Measurements from ENCODE around the gene SAMD13. TPM values are rescaled to one million over a fixed set of nuclear protein-coding genes. Genes with fewer than 3 reads are reported as not detected.

The SAMD13 gene
- total and polyA plus RNA-seq, 5 donors, result 0.92 to 2.9 (median 1.3) TPM

DNA sequence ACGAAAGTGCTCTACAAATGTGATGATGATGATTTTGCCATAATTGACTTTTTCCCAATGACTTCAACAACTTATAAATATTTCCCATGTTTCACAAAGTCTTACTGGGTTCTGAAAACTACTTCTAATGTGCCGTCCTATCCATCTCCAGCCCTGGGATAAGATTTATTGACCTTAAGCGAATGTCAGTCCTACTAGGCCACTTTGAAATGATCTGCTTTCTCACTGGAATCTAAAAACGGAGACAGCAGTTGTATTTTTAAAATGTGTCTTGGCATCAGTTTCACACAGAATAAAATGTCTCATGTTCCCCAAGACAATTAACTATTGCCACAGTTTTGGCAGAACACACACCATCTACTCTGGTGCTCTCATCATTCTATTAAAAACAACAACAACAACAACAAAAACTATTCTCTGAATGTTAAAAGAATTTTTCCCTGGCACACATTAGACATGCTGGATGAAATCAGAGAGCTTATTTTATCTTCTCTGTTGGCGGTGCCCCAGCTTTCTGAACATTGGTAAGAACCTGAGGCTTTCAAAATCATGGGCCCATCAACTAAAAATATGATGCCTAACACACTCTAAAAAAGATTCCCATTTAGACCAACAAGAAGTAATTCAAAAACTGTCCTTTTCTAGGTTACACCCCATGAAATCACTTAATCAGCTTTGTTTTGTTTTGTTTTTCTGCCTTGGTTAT lies 73.6 kb downstream of the SAMD13 start:
- Histone ChIP-seq H3K27me3 (ENCODE audit: control insufficient read depth, insufficient read depth) (no peaks in the 10 kb centered on the region), H3K27ac (ENCODE audit: low read length) (no peak overlapping the region), H3K4me3 (ENCODE audit: low read length) (no peak overlapping the region), H3K9me3 (ENCODE audit: control insufficient read depth, low read length) (no peaks in the 10 kb centered on the region), H3K4me1 (ENCODE audit: control insufficient read depth, insufficient read depth, low read length) (peaks cover 2% of the 10 kb centered on the region)
- WGBS, result 49% methylated on average over 5 of the region's 5 CpGs
- DNase-seq, result no peak
- intact Hi-C loops (cut with DNase I), result no loop called here
- no peak for ATAC-seq

DNA sequence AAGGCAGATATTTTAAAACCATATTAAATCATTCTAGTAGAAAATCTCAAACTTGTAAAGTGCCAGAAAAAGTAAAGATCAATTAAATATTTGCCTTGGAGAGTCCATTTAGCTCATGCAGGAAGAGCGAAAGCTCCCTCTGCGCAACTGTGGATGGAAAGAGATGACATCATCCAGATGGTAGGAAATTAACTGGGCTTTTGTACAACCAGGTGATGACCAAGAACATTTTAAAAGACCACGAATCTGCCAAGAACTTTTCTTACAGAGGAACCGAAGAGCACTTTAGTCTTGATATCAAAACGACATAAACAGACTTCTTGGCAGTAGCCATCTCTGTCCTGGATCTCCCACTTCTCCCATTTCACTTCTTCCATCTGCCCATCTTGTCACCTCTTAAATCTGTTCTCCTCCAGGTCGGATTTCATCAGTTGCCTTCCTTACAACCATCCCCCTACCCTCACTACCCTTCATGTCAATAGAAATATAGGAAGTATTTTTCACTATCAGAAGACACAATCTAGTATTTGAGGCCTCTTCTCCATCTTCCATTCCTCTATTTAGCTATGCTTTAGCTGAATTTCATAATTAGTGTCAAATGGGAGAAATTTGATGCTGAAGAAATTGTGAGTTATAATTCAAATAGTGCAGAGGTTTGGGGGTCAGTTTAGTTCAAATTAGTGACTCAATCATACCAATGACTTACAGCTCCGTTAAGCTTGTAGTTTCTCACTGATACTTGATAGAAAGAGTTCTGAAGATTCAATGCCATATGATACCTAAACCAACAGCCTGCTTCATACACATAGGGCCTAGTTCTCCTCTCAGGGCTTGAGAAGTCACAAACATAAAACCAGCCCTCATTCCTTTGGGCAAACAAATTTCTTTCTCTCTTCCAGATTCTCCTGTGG lies 74.7 kb downstream of the SAMD13 start:
- Histone ChIP-seq H3K9me3 (ENCODE audit: control insufficient read depth, low read length) (no peaks in the 10 kb centered on the region), H3K4me1 (ENCODE audit: control insufficient read depth, insufficient read depth, low read length) (peaks cover 2% of the 10 kb centered on the region), H3K4me3 (ENCODE audit: low read length) (no peak overlapping the region), H3K27me3 (ENCODE audit: control insufficient read depth, insufficient read depth) (no peaks in the 10 kb centered on the region), H3K27ac (ENCODE audit: low read length) (no peak overlapping the region)
- 65% methylated on average over 7 of the region's 7 CpGs for WGBS
- no peak for ATAC-seq
- no peak for DNase-seq
- intact Hi-C loops (cut with DNase I), result no loop called here

DNA sequence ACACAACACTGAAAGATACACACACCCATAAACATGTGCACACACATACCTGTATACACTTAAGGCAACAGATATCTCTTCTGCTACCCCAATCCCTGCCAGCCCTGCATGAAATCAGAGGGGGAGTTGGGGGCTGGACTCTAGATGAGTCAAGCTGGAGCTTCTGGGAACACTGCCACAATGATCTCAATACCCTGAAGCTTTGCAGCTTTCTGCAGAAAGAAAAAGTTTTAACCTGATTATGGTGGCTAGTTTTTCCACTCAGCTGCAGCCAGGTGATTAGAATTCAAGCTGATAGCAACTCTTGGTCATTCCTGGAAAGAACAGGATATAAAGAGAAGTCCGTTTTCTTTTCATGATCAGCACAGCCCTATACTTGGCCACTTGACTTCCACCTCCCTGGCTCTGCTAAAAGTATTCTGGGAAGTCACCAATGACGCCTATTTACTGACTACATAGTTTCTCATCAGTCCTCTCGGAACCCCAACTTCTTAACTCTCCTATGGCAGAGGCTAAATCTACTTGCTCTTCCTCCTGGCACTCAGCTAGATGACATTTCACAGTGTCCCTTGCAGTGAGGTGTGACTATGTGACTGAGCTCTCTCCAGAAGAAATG lies 76.1 kb downstream of the SAMD13 start:
- intact Hi-C loops (cut with DNase I), result no loop called here
- Histone ChIP-seq H3K4me3 (ENCODE audit: low read length) (no peak overlapping the region), H3K9me3 (ENCODE audit: control insufficient read depth, low read length) (no peaks in the 10 kb centered on the region), H3K27me3 (ENCODE audit: control insufficient read depth, insufficient read depth) (no peaks in the 10 kb centered on the region), H3K27ac (ENCODE audit: low read length) (no peak overlapping the region), H3K4me1 (ENCODE audit: control insufficient read depth, insufficient read depth, low read length) (peaks cover 2% of the 10 kb centered on the region)
- DNase-seq (peak in 1 of 3 donors; percentile 32), ATAC-seq (peak; percentile 70 to 81)
- 28% methylated on average over 3 of the region's 3 CpGs for WGBS

DNA sequence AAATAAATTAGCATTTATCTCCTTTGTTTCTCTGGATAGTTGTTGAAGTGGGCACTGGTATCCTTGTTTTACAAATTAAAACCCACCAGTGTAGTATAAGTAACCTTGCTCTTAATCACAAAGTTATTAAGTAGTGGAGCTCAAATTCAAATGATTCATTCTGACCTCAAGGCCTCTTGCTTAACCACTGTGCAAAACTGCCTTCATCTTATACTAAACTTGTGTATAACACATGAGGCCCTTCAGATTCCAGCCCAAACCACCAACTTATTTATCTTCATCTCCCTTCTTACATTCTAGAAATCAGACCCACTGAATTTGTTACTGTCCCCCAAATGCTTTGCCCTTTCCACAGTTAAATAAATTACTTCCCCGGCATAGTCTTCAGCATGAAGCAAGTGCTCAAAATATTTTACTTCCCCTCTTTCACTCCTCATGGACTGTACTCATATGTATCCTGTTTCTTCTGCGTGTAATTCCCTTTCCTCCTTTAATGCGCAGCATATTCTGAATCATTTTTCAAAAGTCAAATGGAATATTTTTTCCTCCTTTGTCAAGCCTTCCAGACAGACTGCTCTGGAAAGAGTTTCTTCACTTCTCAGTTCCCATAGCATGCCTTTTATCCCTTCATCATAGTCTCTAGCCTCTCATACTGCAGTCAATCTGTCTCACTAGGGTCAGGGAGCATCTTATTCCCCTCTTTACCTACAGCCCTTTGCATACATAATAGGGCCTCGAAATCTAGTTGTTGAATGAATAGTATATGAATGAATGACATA lies 77.8 kb downstream of the SAMD13 start:
- 74% methylated on average over 4 of the region's 4 CpGs for WGBS
- intact Hi-C loops (cut with DNase I), result no loop called here
- H3K27ac ChIP-seq (ENCODE audit: low read length), result no peak overlapping the region
- no peaks in the 10 kb centered on the region for H3K27me3 ChIP-seq (ENCODE audit: control insufficient read depth, insufficient read depth)
- H3K4me1 ChIP-seq (ENCODE audit: control insufficient read depth, insufficient read depth, low read length), result peaks cover 2% of the 10 kb centered on the region
- ATAC-seq, result no peak
- no peaks in the 10 kb centered on the region for H3K9me3 ChIP-seq (ENCODE audit: control insufficient read depth, low read length)
- DNase-seq, result no peak
- no peak overlapping the region for H3K4me3 ChIP-seq (ENCODE audit: low read length)

DNA sequence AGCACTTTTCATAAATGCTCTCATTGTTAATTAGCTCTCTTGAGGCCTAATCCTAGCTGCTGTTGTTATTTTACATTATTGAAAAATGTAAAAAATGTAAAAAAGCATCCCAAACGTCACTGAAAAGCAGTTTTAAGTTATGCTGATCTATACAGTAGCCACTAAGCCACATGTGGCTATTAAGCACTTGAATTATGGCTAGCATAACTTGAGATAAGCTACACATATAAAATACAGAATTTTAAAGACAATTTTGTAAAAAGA lies 78.3 kb downstream of the SAMD13 start:
- peaks cover 2% of the 10 kb centered on the region for H3K4me1 ChIP-seq (ENCODE audit: control insufficient read depth, insufficient read depth, low read length)
- H3K27ac ChIP-seq (ENCODE audit: low read length), result no peak overlapping the region
- no peaks in the 10 kb centered on the region for H3K27me3 ChIP-seq (ENCODE audit: control insufficient read depth, insufficient read depth)
- DNase-seq (no peak), ATAC-seq (no peak)
- WGBS, result 67% methylated on average over 1 of the region's 1 CpG
- no peaks in the 10 kb centered on the region for H3K9me3 ChIP-seq (ENCODE audit: control insufficient read depth, low read length)
- intact Hi-C loops (cut with DNase I), result no loop called here
- no peak overlapping the region for H3K4me3 ChIP-seq (ENCODE audit: low read length)

DNA sequence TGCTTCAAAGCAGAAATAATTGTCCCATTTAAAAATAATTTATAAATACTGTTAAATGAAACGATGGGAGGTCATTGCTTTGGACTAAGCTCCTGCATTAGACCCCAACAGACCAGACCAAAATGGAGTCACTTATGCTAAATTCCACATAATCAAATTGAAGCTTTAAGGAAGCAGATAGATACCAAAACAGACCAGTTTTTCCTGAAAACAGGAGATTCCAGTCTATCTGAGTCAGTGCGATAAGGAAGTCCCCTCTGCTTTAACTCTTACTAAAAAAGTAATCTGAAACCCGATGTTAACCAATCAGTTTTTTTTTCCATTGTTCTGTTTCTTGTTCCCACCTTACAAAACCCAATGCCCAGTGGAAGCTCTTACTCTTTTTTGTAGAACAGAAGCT lies 80.6 kb downstream of the SAMD13 start:
- intact Hi-C loops (cut with DNase I), result no loop called here
- no peak overlapping the region for H3K4me3 ChIP-seq (ENCODE audit: low read length)
- no peaks in the 10 kb centered on the region for H3K27me3 ChIP-seq (ENCODE audit: control insufficient read depth, insufficient read depth)
- peaks cover 2% of the 10 kb centered on the region for H3K4me1 ChIP-seq (ENCODE audit: control insufficient read depth, insufficient read depth, low read length)
- DNase-seq, result no peak
- H3K9me3 ChIP-seq (ENCODE audit: control insufficient read depth, low read length), result no peaks in the 10 kb centered on the region
- no peak for ATAC-seq
- 65% methylated on average over 3 of the region's 3 CpGs for WGBS
- H3K27ac ChIP-seq (ENCODE audit: low read length), result no peak overlapping the region

DNA sequence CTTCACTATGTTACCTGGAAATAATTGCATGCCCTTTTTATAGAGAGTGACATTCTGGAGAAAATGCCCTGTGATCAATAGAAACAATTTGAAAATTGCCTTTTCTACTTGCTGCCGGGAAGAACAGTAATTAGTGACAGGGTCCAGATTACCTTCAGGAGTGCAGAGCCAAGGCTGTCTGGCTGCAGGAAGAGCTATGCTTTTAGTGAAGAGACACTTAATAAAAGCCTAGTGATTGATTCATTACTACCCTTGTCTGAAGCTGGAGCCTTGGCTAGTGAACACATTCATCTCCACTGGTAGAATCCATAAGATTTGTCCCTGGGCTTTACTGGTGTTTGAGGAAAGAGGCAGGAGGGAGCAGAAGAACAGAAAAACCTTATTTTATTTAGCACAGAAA lies 83.8 kb downstream of the SAMD13 start:
- intact Hi-C loops (cut with DNase I), result no loop called here
- H3K27ac ChIP-seq (ENCODE audit: low read length), result no peak overlapping the region
- H3K27me3 ChIP-seq (ENCODE audit: control insufficient read depth, insufficient read depth), result no peaks in the 10 kb centered on the region
- no peaks in the 10 kb centered on the region for H3K9me3 ChIP-seq (ENCODE audit: control insufficient read depth, low read length)
- no peak for DNase-seq
- H3K4me3 ChIP-seq (ENCODE audit: low read length), result no peak overlapping the region
- no peaks in the 10 kb centered on the region for H3K4me1 ChIP-seq (ENCODE audit: control insufficient read depth, insufficient read depth, low read length)
- 88% methylated on average over 1 of the region's 1 CpG for WGBS
- no peak for ATAC-seq

DNA sequence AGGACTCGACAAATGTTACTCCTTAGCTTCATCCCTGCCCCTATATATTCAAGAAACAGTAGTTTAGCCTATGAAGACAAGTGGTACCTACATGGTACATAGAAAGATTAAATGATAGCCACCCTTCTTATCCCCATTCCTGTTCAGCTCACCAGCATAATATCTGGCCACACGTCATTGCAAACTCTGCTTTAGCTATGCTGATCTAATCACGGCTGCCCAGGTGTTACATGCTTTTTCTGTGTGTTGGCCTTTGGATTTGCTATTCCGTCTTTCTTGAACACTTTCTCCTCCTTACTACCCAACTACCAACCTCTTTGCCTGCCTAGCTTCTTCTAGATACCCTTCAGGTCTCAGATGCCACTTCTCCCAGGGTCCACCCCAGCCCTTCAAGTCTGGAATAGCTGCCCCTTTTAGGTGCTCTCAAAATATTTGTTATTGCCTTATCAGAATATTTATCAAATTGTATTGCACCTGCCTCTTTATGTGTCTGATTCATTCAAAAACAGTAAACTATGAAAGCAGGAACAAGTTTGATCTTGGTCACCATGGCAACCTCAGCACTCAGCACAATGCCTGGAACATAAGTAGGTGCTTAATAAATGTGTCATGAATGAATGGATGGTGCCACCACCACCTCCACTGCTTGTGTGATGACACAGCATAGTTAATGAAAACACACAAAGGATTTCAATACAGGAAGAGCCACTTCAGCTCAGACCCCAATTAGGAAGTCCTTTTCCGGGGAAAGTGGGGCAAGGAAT lies 85.4 kb downstream of the SAMD13 start:
- intact Hi-C loops (cut with DNase I), result no loop called here
- 89% methylated on average over 5 of the region's 5 CpGs for WGBS
- H3K27ac ChIP-seq (ENCODE audit: low read length), result no peak overlapping the region
- no peak for ATAC-seq
- H3K9me3 ChIP-seq (ENCODE audit: control insufficient read depth, low read length), result no peaks in the 10 kb centered on the region
- no peak overlapping the region for H3K4me3 ChIP-seq (ENCODE audit: low read length)
- no peak for DNase-seq
- no peaks in the 10 kb centered on the region for H3K27me3 ChIP-seq (ENCODE audit: control insufficient read depth, insufficient read depth)
- no peaks in the 10 kb centered on the region for H3K4me1 ChIP-seq (ENCODE audit: control insufficient read depth, insufficient read depth, low read length)

DNA sequence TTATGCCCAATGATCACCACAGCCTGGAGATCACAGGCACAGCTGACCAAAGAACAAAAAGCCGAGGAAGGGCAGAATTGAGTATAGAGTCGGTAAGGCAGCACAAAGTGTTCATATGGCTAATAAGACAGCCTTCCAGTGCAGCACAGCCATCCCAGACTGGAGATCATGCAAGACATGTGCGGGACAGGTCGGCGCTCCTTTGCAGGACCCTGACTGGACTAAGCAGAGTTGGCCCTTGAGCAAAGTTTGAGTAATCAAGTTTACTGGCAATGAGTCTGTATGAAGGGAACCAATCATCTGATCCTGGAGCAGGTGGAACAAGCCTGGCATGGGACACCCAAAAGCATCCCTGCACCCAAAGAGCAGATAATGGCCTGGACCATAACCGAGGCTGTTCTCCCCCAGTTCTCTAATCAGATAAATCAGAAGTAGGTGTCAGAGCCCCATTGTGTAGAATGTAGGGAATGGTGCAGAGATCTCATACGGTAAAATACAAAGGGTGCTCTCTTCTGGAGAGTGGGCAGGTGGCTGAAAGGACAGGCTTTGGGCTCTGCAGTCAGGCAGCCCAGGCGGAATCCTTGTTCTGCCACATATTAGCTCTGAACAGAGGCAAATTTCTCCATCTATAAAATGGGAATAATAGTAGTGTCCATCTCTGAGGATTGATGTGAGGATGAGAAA lies 86.1 kb downstream of the SAMD13 start:
- H3K27ac ChIP-seq (ENCODE audit: low read length), result no peak overlapping the region
- ATAC-seq, result no peak
- 69% methylated on average over 8 of the region's 8 CpGs for WGBS
- DNase-seq, result no peak
- no peaks in the 10 kb centered on the region for H3K4me1 ChIP-seq (ENCODE audit: control insufficient read depth, insufficient read depth, low read length)
- H3K9me3 ChIP-seq (ENCODE audit: control insufficient read depth, low read length), result no peaks in the 10 kb centered on the region
- H3K4me3 ChIP-seq (ENCODE audit: low read length), result no peak overlapping the region
- intact Hi-C loops (cut with DNase I), result no loop called here
- H3K27me3 ChIP-seq (ENCODE audit: control insufficient read depth, insufficient read depth), result no peaks in the 10 kb centered on the region

DNA sequence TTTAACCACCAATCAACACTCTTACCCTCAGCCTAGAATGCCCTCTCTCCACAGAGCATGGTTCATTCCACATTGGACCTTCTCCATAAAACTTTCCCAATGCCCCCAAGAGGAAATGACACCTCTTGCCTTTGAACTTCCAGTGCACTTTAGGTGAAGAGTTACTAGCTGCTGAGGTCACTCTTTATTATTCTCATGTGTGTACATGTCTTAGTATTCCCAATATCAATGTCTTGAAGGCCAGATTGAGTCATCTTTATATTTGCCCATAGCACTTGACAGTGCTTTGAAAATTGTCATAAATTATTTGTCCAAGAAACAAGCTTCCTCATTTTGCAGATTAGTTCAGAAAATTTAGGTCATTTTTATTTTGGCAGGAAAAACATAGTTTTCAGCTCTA lies 88.7 kb downstream of the SAMD13 start:
- ATAC-seq, result no peak

More for the DNA sequence above, 88.7 kb downstream of the SAMD13 start:
- no peak for DNase-seq
- Histone ChIP-seq H3K4me1 (ENCODE audit: control insufficient read depth, insufficient read depth, low read length) (no peaks in the 10 kb centered on the region), H3K9me3 (ENCODE audit: control insufficient read depth, low read length) (no peaks in the 10 kb centered on the region), H3K27me3 (ENCODE audit: control insufficient read depth, insufficient read depth) (no peaks in the 10 kb centered on the region), H3K4me3 (ENCODE audit: low read length) (no peak overlapping the region), H3K27ac (ENCODE audit: low read length) (no peak overlapping the region)
- intact Hi-C loops (cut with DNase I), result no loop called here
